Endometrial microvascular endothelial cells (primary cell): ENCODE measurements around the gene NID2. TPM values are rescaled to one million over a fixed set of nuclear protein-coding genes. Genes with fewer than 3 reads are reported as not detected.

ENCODE experiments used
- in situ Hi-C: cut with HindIII; loops from 2 replicates; pipeline ENCODE4 v1.10.0; 2017; ENCODE audit warnings: low sequenced_read_pairs, low pct_unique_long_range_greater_than_20kb; ENCODE audit errors: inconsistent ontology term
- total RNA-seq: library from RNA; depleted of rRNA; stranded (reverse); fragments of >200 nt; gene quantifications from one replicate; pipeline ENCODE4 v1.2.3, GENCODE V29; 2015; ENCODE audit errors: inconsistent ontology term

NID2 gene
- total RNA-seq = 3.9 TPM

- in situ Hi-C loops = no loop called here
Observed at GRCh38 chr14:52068615-52069306, at the start of gene NID2. Gene NID2, minus strand, starts transcription at chr14:52069059. Its CDS starts 65 bp downstream, at chr14:52068994.

- in situ Hi-C loops = no loop called here
Observed at GRCh38 chr14:52117111-52117832, 48.4 kb upstream of the NID2 start.

- in situ Hi-C loops = no loop called here
Observed at GRCh38 chr14:52115286-52115685, 46.4 kb upstream of the NID2 start.

GRCh38 chr14:52112336-52113018 lies 43.6 kb upstream of the NID2 start:
- in situ Hi-C loops = no loop called here

GRCh38 chr14:52111583-52111982 lies 42.7 kb upstream of the NID2 start:
- in situ Hi-C loops = no loop called here

GRCh38 chr14:52110441-52111086 lies 41.7 kb upstream of the NID2 start:
- in situ Hi-C loops = no loop called here

- in situ Hi-C loops = no loop called here
Observed at GRCh38 chr14:52108823-52109222, 40.0 kb upstream of the NID2 start.

- in situ Hi-C loops = no loop called here
Observed at GRCh38 chr14:52106840-52107239, 38.0 kb upstream of the NID2 start.

- in situ Hi-C loops = no loop called here
Observed at GRCh38 chr14:52103416-52103815, 34.6 kb upstream of the NID2 start.

- in situ Hi-C loops = no loop called here
Observed at GRCh38 chr14:52095794-52096193, 26.9 kb upstream of the NID2 start.

GRCh38 chr14:52095336-52095735 lies 26.5 kb upstream of the NID2 start:
- in situ Hi-C loops = no loop called here

- in situ Hi-C loops = no loop called here
Observed at GRCh38 chr14:52094546-52095271, 25.9 kb upstream of the NID2 start.

GRCh38 chr14:52091928-52092327 lies 23.1 kb upstream of the NID2 start:
- in situ Hi-C loops = no loop called here

GRCh38 chr14:52090936-52091335 lies 22.1 kb upstream of the NID2 start:
- in situ Hi-C loops = no loop called here

GRCh38 chr14:52089218-52089617 lies 20.4 kb upstream of the NID2 start:
- in situ Hi-C loops = no loop called here

- in situ Hi-C loops = no loop called here
Observed at GRCh38 chr14:52086711-52087110, 17.9 kb upstream of the NID2 start.

- in situ Hi-C loops = no loop called here
Observed at GRCh38 chr14:52082903-52083302, 14.0 kb upstream of the NID2 start.

- in situ Hi-C loops = no loop called here
Observed at GRCh38 chr14:52081964-52082363, 13.1 kb upstream of the NID2 start.
